Measurements from ENCODE around the gene NUP93. TPM values are rescaled to one million over a fixed set of nuclear protein-coding genes. Genes with fewer than 3 reads are reported as not detected.

Gene NUP93
- total RNA-seq, 1 experiment from 2014 or later, result 165 TPM

DNA sequence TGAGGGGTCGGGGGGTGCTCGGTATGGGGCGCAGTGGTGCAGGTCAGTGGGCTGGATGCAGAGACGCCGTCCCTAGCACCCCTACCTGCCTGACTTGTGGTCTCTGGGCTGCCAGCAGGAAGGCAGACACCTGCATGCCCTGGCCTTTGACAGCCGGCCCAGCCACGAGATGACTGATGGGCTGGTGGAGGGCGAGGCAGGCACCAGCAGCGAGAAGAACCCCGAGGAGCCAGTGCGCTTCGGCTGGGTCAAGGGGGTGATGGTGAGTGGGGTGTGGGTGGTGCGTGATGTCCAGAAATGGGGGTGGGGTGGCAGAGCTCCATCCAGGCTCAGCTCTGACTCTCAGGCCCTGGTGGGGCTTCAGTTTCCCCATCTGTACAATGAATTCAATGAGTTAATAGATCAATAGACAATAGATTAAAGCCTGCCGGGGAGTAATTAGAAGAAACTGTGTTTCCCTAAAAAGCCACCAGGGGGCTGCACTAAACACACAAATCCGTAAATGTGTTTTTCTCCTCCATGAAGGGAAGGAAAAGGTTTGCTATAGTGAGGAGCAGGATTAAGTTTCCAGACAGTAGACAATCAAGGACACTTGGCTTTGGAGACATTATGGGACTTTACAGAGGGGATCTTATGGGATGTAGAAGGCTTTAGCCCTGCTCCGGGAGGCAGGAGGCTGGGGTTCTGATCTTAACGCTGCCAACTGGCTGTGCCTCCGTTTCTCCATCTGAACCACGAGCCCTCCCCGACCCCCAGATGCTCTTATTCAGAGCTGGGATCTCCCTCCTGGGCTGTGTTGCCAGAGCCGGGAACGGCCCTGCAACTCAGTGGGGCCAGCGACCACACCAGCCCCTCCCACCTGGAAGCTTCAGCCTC lies 137.3 kb downstream of the NUP93 start:
- Histone ChIP-seq H2BK15ac (ENCODE audit: low read depth, low read length) (no peak overlapping the region), H3K18ac (ENCODE audit: insufficient read length, low read depth, low read length) (no peak overlapping the region), H2BK120ac (ENCODE audit: low read depth, low read length, poor library complexity, severe bottlenecking) (no peak overlapping the region), H3K27me3 (ENCODE audit: insufficient read depth, low read length) (no peaks in the 10 kb centered on the region), H4K8ac (replicated peaks; ENCODE audit: insufficient read length, low read depth, low read length) (no peak overlapping the region), H3K4ac (ENCODE audit: low read depth, low read length) (no peak overlapping the region), H2AK5ac (ENCODE audit: insufficient read length, low read length) (no peak overlapping the region), H3T11ph (ENCODE audit: low read length) (no peak overlapping the region), H2BK20ac (ENCODE audit: low read depth, low read length, poor library complexity, severe bottlenecking) (no peak overlapping the region), H3K23ac (ENCODE audit: insufficient read length, low read depth, low read length) (no peak overlapping the region), H2BK5ac (ENCODE audit: insufficient read length, low read length) (no peak overlapping the region), H3K4me2 (ENCODE audit: insufficient read depth, insufficient read length, low read length) (no peak overlapping the region), H3K56ac (ENCODE audit: insufficient read length, low read depth, low read length) (no peak overlapping the region), H3K9me3 (ENCODE audit: control insufficient read depth, low read depth, low read length) (no peaks in the 10 kb centered on the region), H2AFZ (ENCODE audit: low read length) (no peak overlapping the region), H4K91ac (ENCODE audit: insufficient read length, low read depth, low read length) (no peak overlapping the region), H4K20me1 (ENCODE audit: control insufficient read depth, insufficient read depth, insufficient read length) (no peaks in the 10 kb centered on the region), H3K79me1 (ENCODE audit: insufficient read depth, low read depth, low read length, poor library complexity, severe bottlenecking) (no peaks in the 10 kb centered on the region), H2BK12ac (ENCODE audit: insufficient read length, low read depth, low read length) (no peak overlapping the region), H3K27ac (ENCODE audit: insufficient read length, low read depth, low read length) (no peak overlapping the region), H3K14ac (ENCODE audit: insufficient read depth, low read length) (no peak overlapping the region; the same call in 1 of the 2 replicates), H3K79me2 (ENCODE audit: insufficient read depth, low read length) (no peaks in the 10 kb centered on the region), H4K5ac (ENCODE audit: insufficient read length, low read depth, low read length) (no peak overlapping the region), H3K9ac (ENCODE audit: extremely low read depth, insufficient read length, low read length) (no peak overlapping the region), H3K4me1 (ENCODE audit: insufficient read depth, low read length) (no peaks in the 10 kb centered on the region; the same call in 1 of the 2 replicates), H3K23me2 (ENCODE audit: insufficient read length, low read depth, low read length, poor library complexity, severe bottlenecking) (no peaks in the 10 kb centered on the region)
- WGBS (ENCODE audit: extremely low coverage, insufficient read length, low lambda C conversion rate), result no CpG with 5 or more reads among the region's 23 CpGs
- Mint-ChIP-seq H3K27me3 (ENCODE audit: low read depth) (no peaks in the 10 kb centered on the region), H3K9me3 (no peaks in the 10 kb centered on the region; a peak in 1 of 5 replicates), H3K4me1 (peaks cover 4 to 5% of the 10 kb centered on the region in 2 experiments), H3K4me3 (no peak overlapping the region), H3K27ac (no peak overlapping the region), H3K36me3 (ENCODE audit: insufficient read depth in 1 of 3, low read depth in 3 of 3) (no peaks in the 10 kb centered on the region)
- no peak for DNase-seq
- TF ChIP-seq, protein P1, sequence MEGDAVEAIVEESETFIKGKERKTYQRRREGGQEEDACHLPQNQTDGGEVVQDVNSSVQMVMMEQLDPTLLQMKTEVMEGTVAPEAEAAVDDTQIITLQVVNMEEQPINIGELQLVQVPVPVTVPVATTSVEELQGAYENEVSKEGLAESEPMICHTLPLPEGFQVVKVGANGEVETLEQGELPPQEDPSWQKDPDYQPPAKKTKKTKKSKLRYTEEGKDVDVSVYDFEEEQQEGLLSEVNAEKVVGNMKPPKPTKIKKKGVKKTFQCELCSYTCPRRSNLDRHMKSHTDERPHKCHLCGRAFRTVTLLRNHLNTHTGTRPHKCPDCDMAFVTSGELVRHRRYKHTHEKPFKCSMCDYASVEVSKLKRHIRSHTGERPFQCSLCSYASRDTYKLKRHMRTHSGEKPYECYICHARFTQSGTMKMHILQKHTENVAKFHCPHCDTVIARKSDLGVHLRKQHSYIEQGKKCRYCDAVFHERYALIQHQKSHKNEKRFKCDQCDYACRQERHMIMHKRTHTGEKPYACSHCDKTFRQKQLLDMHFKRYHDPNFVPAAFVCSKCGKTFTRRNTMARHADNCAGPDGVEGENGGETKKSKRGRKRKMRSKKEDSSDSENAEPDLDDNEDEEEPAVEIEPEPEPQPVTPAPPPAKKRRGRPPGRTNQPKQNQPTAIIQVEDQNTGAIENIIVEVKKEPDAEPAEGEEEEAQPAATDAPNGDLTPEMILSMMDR (conservative IDR thresholded peaks at IDR 0.05), result peak; percentile 78

Data from H9 (cell line).